ENCODE results near the gene NFATC2. TPM values are rescaled to one million over a fixed set of nuclear protein-coding genes. Genes with fewer than 3 reads are reported as not detected.

The NFATC2 gene
- total RNA-seq, 2 experiments from 2014 or later, result 32.5 to 33.2 TPM

GRCh38 chr20:51403466-51404220 lies 138.9 kb downstream of the NFATC2 start:
- Mint-ChIP-seq H3K27ac (peak overlapping the region; percentile 99), H3K36me3 (ENCODE audit: low read depth) (peaks cover 63% of the 10 kb centered on the region), H3K9me3 (peaks cover 2% of the 10 kb centered on the region), H3K4me1 (ENCODE audit: low read depth) (peaks cover 72% of the 10 kb centered on the region), H3K4me3 (no peak overlapping the region), H3K27me3 (no peaks in the 10 kb centered on the region)
- ChIA-PET POLR2A (interaction anchor here (0.7 to 1.8 kb wide), 16 partner anchors 8 to 473 kb away, joined by 3 to 13 read pairs (median 5); partner anchors contain the start of genes ADNP and NFATC2), CTCF (interaction anchor here (1.0 to 2.2 kb wide), 7 partner anchors 8 to 191 kb away, joined by 3 to 15 read pairs (median 5); no protein-coding TSS in a partner anchor)
- H3K9me3 ChIP-seq (ENCODE audit: control insufficient read depth in 1 of 2, insufficient read depth in 1 of 2, low read length in 2 of 2), result no peaks in the 10 kb centered on the region
- peak overlapping the region; percentile 87 to 90 for H3K27ac ChIP-seq (ENCODE audit: low read depth in 1 of 2, low read length in 2 of 2)
- ATAC-seq (ENCODE audit: poor library complexity), result no peak
- TF ChIP-seq CTCF (IDR thresholded peaks at IDR 0.05), result no peak
- no peak for DNase-seq
- no peak overlapping the region for H3K4me3 ChIP-seq (ENCODE audit: low read length)
- peaks cover 35% of the 10 kb centered on the region for H3K36me3 ChIP-seq (ENCODE audit: insufficient read depth, low read length)
- H3K4me1 ChIP-seq (ENCODE audit: insufficient read depth, low read length), result peaks cover 95% of the 10 kb centered on the region
- H3K27me3 ChIP-seq (ENCODE audit: control insufficient read depth in 1 of 2, insufficient read depth in 2 of 2, low read length in 2 of 2), result no peaks in the 10 kb centered on the region
- intact Hi-C loops (cut with DNase I, micrococcal nuclease), result loop anchor here (2.0 to 5.0 kb wide), 4 partner anchors 21 to 139 kb away; partner anchors contain the start of gene NFATC2 (in 1 of the 2)

DNA sequence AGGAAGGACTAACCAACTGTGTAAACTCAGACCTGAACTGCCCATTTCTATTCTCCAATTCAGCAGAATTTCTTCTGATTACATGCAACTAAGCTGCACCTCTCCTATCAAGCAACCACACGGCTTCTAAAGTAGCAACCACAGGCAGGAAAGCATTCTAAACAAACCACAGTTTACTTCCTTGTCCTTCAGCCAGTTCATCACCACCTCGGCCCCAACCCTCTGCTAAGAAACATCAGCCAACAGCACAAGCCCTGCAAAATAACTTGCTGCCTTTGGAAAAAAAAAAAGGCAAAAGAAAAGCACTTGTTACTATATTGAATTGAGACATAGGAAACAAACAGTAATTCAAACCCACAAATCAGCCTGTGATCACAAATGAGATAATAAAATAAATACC lies 140.3 kb downstream of the NFATC2 start:
- Mint-ChIP-seq H3K4me1 (ENCODE audit: low read depth) (peaks cover 74% of the 10 kb centered on the region), H3K27ac (peak overlapping the region; percentile 99), H3K4me3 (peak overlapping the region; percentile 21), H3K36me3 (ENCODE audit: low read depth) (peaks cover 58% of the 10 kb centered on the region), H3K27me3 (no peaks in the 10 kb centered on the region), H3K9me3 (peaks cover 2% of the 10 kb centered on the region)
- ChIA-PET POLR2A (interaction anchor here (1.0 to 1.8 kb wide), 4 partner anchors 11 to 444 kb away, joined by 3 to 5 read pairs (median 4); partner anchors contain the start of genes DPM1 and MOCS3), CTCF (interaction anchor here (1.1 to 1.4 kb wide), 2 partner anchors 16 to 80 kb away, joined by 3 to 5 read pairs; no protein-coding TSS in a partner anchor)
- no peaks in the 10 kb centered on the region for H3K27me3 ChIP-seq (ENCODE audit: control insufficient read depth in 1 of 2, insufficient read depth in 2 of 2, low read length in 2 of 2)
- ATAC-seq (ENCODE audit: poor library complexity) (peak; percentile 31), DNase-seq (peak in 12 of 14 experiments; percentile 32 to 84 (median 58))
- H3K36me3 ChIP-seq (ENCODE audit: insufficient read depth, low read length), result peaks cover 37% of the 10 kb centered on the region
- no peak for TF ChIP-seq CTCF (IDR thresholded peaks at IDR 0.05)
- H3K4me1 ChIP-seq (ENCODE audit: insufficient read depth, low read length), result peaks cover 94% of the 10 kb centered on the region
- intact Hi-C loops (cut with DNase I, micrococcal nuclease), result loop anchor here (2.0 to 5.0 kb wide), 3 partner anchors 100 to 140 kb away; partner anchors contain the start of gene NFATC2 (in 1 of the 2)
- no peak overlapping the region for H3K4me3 ChIP-seq (ENCODE audit: low read length)
- H3K9me3 ChIP-seq (ENCODE audit: control insufficient read depth in 1 of 2, insufficient read depth in 1 of 2, low read length in 2 of 2), result no peaks in the 10 kb centered on the region
- peak overlapping the region; percentile 87 to 90 for H3K27ac ChIP-seq (ENCODE audit: low read depth in 1 of 2, low read length in 2 of 2)

DNA sequence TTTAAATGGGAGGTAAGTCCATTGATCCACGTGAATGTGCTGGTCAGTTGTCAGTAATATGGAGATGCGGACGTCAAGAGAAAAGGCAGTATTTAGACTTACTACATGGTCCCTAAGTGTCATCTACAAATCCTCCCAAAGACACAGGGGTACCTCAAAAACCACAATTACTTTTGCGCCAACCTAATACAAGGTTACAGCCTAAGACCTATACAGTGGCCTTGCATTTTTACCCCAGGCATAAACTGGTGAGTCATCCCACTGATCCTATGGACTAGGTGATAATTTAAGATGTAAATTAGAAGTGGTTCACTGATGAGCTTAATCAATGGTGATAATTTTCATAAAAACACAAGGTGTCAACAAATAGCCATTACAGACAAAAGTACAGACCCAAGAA lies 141.0 kb downstream of the NFATC2 start:
- H3K4me1 ChIP-seq (ENCODE audit: insufficient read depth, low read length), result peaks cover 87% of the 10 kb centered on the region
- no peaks in the 10 kb centered on the region for H3K27me3 ChIP-seq (ENCODE audit: control insufficient read depth in 1 of 2, insufficient read depth in 2 of 2, low read length in 2 of 2)
- H3K27ac Mint-ChIP-seq, result peak overlapping the region; percentile 99
- ATAC-seq (ENCODE audit: poor library complexity) (no peak), DNase-seq (no peak)
- no peak for TF ChIP-seq CTCF (IDR thresholded peaks at IDR 0.05)
- intact Hi-C loops (cut with DNase I, micrococcal nuclease), result loop anchor here (5.0 kb wide), 2 partner anchors 101 to 141 kb away; partner anchors contain the start of gene NFATC2 (in 1 of the 2)
- no peaks in the 10 kb centered on the region for H3K9me3 ChIP-seq (ENCODE audit: control insufficient read depth in 1 of 2, insufficient read depth in 1 of 2, low read length in 2 of 2)
- H3K4me3 ChIP-seq (ENCODE audit: low read length), result no peak overlapping the region
- H3K27ac ChIP-seq (ENCODE audit: low read depth in 1 of 2, low read length in 2 of 2), result peak overlapping the region; percentile 87 to 95
- H3K36me3 Mint-ChIP-seq (ENCODE audit: low read depth), result peaks cover 55% of the 10 kb centered on the region
- peaks cover 2% of the 10 kb centered on the region for H3K9me3 Mint-ChIP-seq
- ChIA-PET CTCF (interaction anchor here (1.1 to 1.9 kb wide), 3 partner anchors 15 to 80 kb away, joined by 3 to 5 read pairs (median 5); no protein-coding TSS in a partner anchor), POLR2A (interaction anchor here (1.0 to 1.8 kb wide), 5 partner anchors 10 to 443 kb away, joined by 3 to 6 read pairs (median 4); partner anchors contain the start of genes DPM1 and MOCS3)
- H3K36me3 ChIP-seq (ENCODE audit: insufficient read depth, low read length), result peaks cover 37% of the 10 kb centered on the region
- no peaks in the 10 kb centered on the region for H3K27me3 Mint-ChIP-seq
- H3K4me1 Mint-ChIP-seq (ENCODE audit: low read depth), result peaks cover 74% of the 10 kb centered on the region
- no peak overlapping the region for H3K4me3 Mint-ChIP-seq
